ENCODE data around the gene EVA1B.

GRCh38 chr1:36284517-36284916 is 38.9 kb downstream of the EVA1B start:
- TF ChIP-seq, protein P1, sequence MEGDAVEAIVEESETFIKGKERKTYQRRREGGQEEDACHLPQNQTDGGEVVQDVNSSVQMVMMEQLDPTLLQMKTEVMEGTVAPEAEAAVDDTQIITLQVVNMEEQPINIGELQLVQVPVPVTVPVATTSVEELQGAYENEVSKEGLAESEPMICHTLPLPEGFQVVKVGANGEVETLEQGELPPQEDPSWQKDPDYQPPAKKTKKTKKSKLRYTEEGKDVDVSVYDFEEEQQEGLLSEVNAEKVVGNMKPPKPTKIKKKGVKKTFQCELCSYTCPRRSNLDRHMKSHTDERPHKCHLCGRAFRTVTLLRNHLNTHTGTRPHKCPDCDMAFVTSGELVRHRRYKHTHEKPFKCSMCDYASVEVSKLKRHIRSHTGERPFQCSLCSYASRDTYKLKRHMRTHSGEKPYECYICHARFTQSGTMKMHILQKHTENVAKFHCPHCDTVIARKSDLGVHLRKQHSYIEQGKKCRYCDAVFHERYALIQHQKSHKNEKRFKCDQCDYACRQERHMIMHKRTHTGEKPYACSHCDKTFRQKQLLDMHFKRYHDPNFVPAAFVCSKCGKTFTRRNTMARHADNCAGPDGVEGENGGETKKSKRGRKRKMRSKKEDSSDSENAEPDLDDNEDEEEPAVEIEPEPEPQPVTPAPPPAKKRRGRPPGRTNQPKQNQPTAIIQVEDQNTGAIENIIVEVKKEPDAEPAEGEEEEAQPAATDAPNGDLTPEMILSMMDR (IDR thresholded peaks at IDR 0.05), result no peak
- no peak for TF ChIP-seq POLR2AphosphoS5 (IDR thresholded peaks at IDR 0.05; ENCODE audit: low read depth, low read length)
- TF ChIP-seq TCF7L2 (IDR thresholded peaks at IDR 0.05; ENCODE audit: low read depth, low read length), result no peak
